IMR-90 (cell line): Measurements from ENCODE around the gene MIEF2. TPM values are rescaled to one million over a fixed set of nuclear protein-coding genes. Genes with fewer than 3 reads are reported as not detected.

ENCODE experiments used
- ATAC-seq: fragments of 200-7000 bp; cut with Tn5 transposase; 2 replicates; pipeline ENCODE4 v1.9.1; 2020; ENCODE audit warnings: low read depth, mild to moderate bottlenecking, moderate library complexity
- BruUV-seq: library from RNA; stranded (reverse); fragments of 400-500 nt; replicated peaks from 2 replicates; lab custom pipeline; 2021; lab: Mats Ljungman, UMichigan
- CTCF ChIA-PET: fragments of 300-600 bp; formaldehyde crosslinking; extraction: SDS; loops from one replicate; lab custom pipeline; 2021; ENCODE audit warnings: antibody characterized with exemption; lab: Yijun Ruan, JAX
- POLR2A ChIA-PET: fragments of 300-600 bp; sonication (Branson Sonifier 250); formaldehyde crosslinking; loops from one replicate; lab custom pipeline; 2022; ENCODE audit warnings: antibody characterized with exemption; ENCODE audit not compliant: unreplicated experiment; lab: Charles Lee
- DNase-seq: peaks from one replicate; pipeline ENCODE4 v3.0.0; 2013
- H2AFZ ChIP-seq: replicated peaks from 2 replicates; pipeline ENCODE3; 2013; ENCODE audit warnings: low read length, mild to moderate bottlenecking; ENCODE audit not compliant: poor library complexity
- H2AK5ac ChIP-seq: 2 replicates; pipeline ENCODE4 v1.6.1; 2013; ENCODE audit warnings: low read depth, low read length, inconsistent platforms
- H2AK9ac ChIP-seq: replicated peaks from 2 replicates; pipeline ENCODE3; 2013; ENCODE audit warnings: mild to moderate bottlenecking, low read depth, low read length, moderate library complexity; ENCODE audit not compliant: poor library complexity
- H2BK120ac ChIP-seq: 2 replicates; pipeline ENCODE4 v1.6.1; 2013; ENCODE audit warnings: low read depth, low read length, inconsistent platforms
- H2BK15ac ChIP-seq: 3 replicates; pipeline ENCODE4 v1.6.1; 2013; ENCODE audit warnings: low read depth, low read length, inconsistent platforms
- H2BK20ac ChIP-seq: 2 replicates; pipeline ENCODE4 v1.6.1; 2013; ENCODE audit warnings: low read depth, mild to moderate bottlenecking, inconsistent platforms, low read length, moderate library complexity
- H2BK5ac ChIP-seq: 2 replicates; pipeline ENCODE4 v1.6.1; 2013; ENCODE audit warnings: mild to moderate bottlenecking, low read depth, low read length, inconsistent platforms; ENCODE audit not compliant: poor library complexity, severe bottlenecking
- H3K14ac ChIP-seq: replicated peaks from 2 replicates; pipeline ENCODE4 v1.6.1; 2013; ENCODE audit warnings: low read depth, low read length, inconsistent platforms
- H3K18ac ChIP-seq: 2 replicates; pipeline ENCODE4 v1.6.1; 2013; ENCODE audit warnings: low read depth, low read length, control low read depth
- H3K23ac ChIP-seq: 2 replicates; pipeline ENCODE4 v1.6.1; 2013; ENCODE audit warnings: low read depth, low read length, inconsistent platforms
- H3K27ac ChIP-seq: 2 replicates; pipeline ENCODE4 v1.5.1; 2013; ENCODE audit warnings: mild to moderate bottlenecking, control low read depth, low read length; ENCODE audit not compliant: insufficient read depth
- H3K27me3 ChIP-seq: 2 replicates; pipeline ENCODE4 v1.6.1; 2013; ENCODE audit warnings: low read length; ENCODE audit not compliant: control insufficient read depth, insufficient read depth
- H3K36me3 ChIP-seq: 2 replicates; pipeline ENCODE4 v1.6.1; 2013; ENCODE audit warnings: low read length, mixed read lengths; ENCODE audit not compliant: control insufficient read depth, insufficient read depth
- H3K4ac ChIP-seq: 2 replicates; pipeline ENCODE4 v1.6.1; 2013; ENCODE audit warnings: low read depth, low read length, inconsistent platforms
- H3K4me1 ChIP-seq: 2 replicates; pipeline ENCODE4 v1.6.1; 2013; ENCODE audit warnings: low read length, mixed read lengths; ENCODE audit not compliant: control insufficient read depth, insufficient read depth
- H3K4me2 ChIP-seq: 2 replicates; pipeline ENCODE4 v1.6.1; 2013; ENCODE audit warnings: low read depth, mild to moderate bottlenecking, control low read depth, low read length, moderate library complexity
- H3K4me3 ChIP-seq: 2 replicates; pipeline ENCODE4 v1.5.1; 2013; ENCODE audit warnings: low read depth, mild to moderate bottlenecking, control low read depth, low read length, moderate library complexity; ENCODE audit not compliant: insufficient read depth
- H3K56ac ChIP-seq: 2 replicates; pipeline ENCODE4 v1.6.1; 2013; ENCODE audit warnings: low read length, inconsistent platforms; ENCODE audit not compliant: insufficient read depth; ENCODE audit errors: extremely low read depth
- H3K79me1 ChIP-seq, 2 experiments: 2 replicates each; pipeline ENCODE4 v1.6.1; 2013; ENCODE audit warnings: low read length in 2 of 2, inconsistent platforms in 1 of 2, low read depth in 1 of 2
- H3K9ac ChIP-seq: 2 replicates; pipeline ENCODE4 v1.6.1; 2013; ENCODE audit warnings: low read depth, low read length, control low read depth
- H3K9me1 ChIP-seq: 2 replicates; pipeline ENCODE4 v1.6.1; 2013; ENCODE audit warnings: low read length, inconsistent platforms; ENCODE audit not compliant: insufficient read depth
- H3K9me3 ChIP-seq: 2 replicates; pipeline ENCODE4 v1.6.1; 2013; ENCODE audit warnings: low read length; ENCODE audit not compliant: control insufficient read depth, insufficient read depth
- H4K20me1 ChIP-seq: 2 replicates; pipeline ENCODE4 v1.6.1; 2013; ENCODE audit warnings: low read length, inconsistent platforms; ENCODE audit not compliant: insufficient read depth
- H4K5ac ChIP-seq: 2 replicates; pipeline ENCODE4 v1.6.1; 2013; ENCODE audit warnings: mild to moderate bottlenecking, low read depth, low read length, control low read depth
- H4K8ac ChIP-seq, 2 experiments: 2 replicates each; pipeline ENCODE4 v1.6.1; 2013; ENCODE audit warnings: low read depth in 2 of 2, low read length in 2 of 2, control low read depth in 1 of 2, inconsistent platforms in 1 of 2
- H4K91ac ChIP-seq: 2 replicates; pipeline ENCODE4 v1.6.1; 2013; ENCODE audit warnings: low read depth, low read length, inconsistent platforms; ENCODE audit not compliant: insufficient read depth
- MAFK ChIP-seq: IDR thresholded peaks from 2 replicates; pipeline ENCODE4 v1.6.1; 2012; ENCODE audit warnings: low read depth, low read length, improper control_type of control experiment
- POLR2A ChIP-seq: IDR thresholded peaks from 2 replicates; pipeline ENCODE4 v1.6.1; 2012; ENCODE audit warnings: mild to moderate bottlenecking, low read depth, low read length
- RAD21 ChIP-seq: IDR thresholded peaks from 2 replicates; pipeline ENCODE4 v1.6.1; 2012; ENCODE audit warnings: low read length, improper control_type of control experiment
- RCOR1 ChIP-seq: IDR thresholded peaks from 2 replicates; pipeline ENCODE4 v1.6.1; 2012; ENCODE audit warnings: mild to moderate bottlenecking, low read length, improper control_type of control experiment; ENCODE audit not compliant: insufficient replicate concordance
- WGBS, 2 experiments: methylation state at CpG; one replicate each; pipeline versions ENCODE4 v1.1.5 to v1.1.7; 2013; ENCODE audit warnings: missing lambda C conversion rate in 2 of 2; ENCODE audit not compliant: insufficient read length in 1 of 2; ENCODE audit errors: extremely low coverage in 2 of 2; 5-methylcytosine and 5-hydroxymethylcytosine counted together
- dilution Hi-C: fragments of 300-500 bp; cut with HindIII; formaldehyde crosslinking; loops from one replicate; pipeline ENCODE4 v1.14.3; 2018; ENCODE audit warnings: low sequenced_read_pairs; ENCODE audit not compliant: unreplicated experiment
- in situ Hi-C: fragments of 300-500 bp; cut with MboI; formaldehyde crosslinking; loops from 3 replicates; pipeline ENCODE4 v1.14.3; 2019; ENCODE audit warnings: low sequenced_read_pairs, inconsistent platforms, mixed read lengths
- intact Hi-C: fragments of 100-400 bp; cut with micrococcal nuclease; formaldehyde crosslinking; loops from 2 replicates; pipeline ENCODE4 v1.10.0; 2022
- polyA plus RNA-seq, 3 experiments: library from polyadenylated mRNA; depleted of rRNA; stranded (reverse); fragments of >200 nt; gene quantifications; 2 replicates each; pipeline ENCODE4 v1.2.3, GENCODE V29; 2012; ENCODE audit warnings: low replicate concordance in 1 of 3
- total RNA-seq: library from RNA; depleted of rRNA; stranded (reverse); fragments of >200 nt; gene quantifications from 2 replicates; pipeline ENCODE4 v1.2.3, GENCODE V29; 2012

MIEF2 gene
- total and polyA plus RNA-seq, 2 of the 4 experiments (the other 2 are of a cell fraction) = 9.1 to 26.6 TPM

GRCh38 chr17:18236494-18236893, 24.0 kb upstream of the MIEF2 start:
- H3K9me1 ChIP-seq = no peaks in the 10 kb centered on the region
- no peak overlapping the region for H3K9ac ChIP-seq
- TF ChIP-seq RCOR1 = no peak
- no peak for TF ChIP-seq RAD21
- TF ChIP-seq POLR2A = no peak
- TF ChIP-seq MAFK = no peak
- H3K36me3 ChIP-seq = peaks cover 73% of the 10 kb centered on the region
- H2BK5ac ChIP-seq = peak overlapping the region; percentile 69
- H4K91ac ChIP-seq = no peak overlapping the region; the same call in 1 of the 2 replicates
- H3K23ac ChIP-seq = no peak overlapping the region
- CTCF ChIA-PET = no interaction called here
- no peaks in the 10 kb centered on the region for H3K9me3 ChIP-seq
- no peak overlapping the region for H3K4me3 ChIP-seq
- peak overlapping the region; percentile 25 for H2AK9ac ChIP-seq
- H4K8ac ChIP-seq = no peak overlapping the region
- H4K20me1 ChIP-seq = peaks cover 13% of the 10 kb centered on the region; the same call in 1 of the 2 replicates
- no peak overlapping the region for H4K5ac ChIP-seq
- no peak overlapping the region for H3K4me2 ChIP-seq
- POLR2A ChIA-PET = no interaction called here
- WGBS, 2 experiments = 89% methylated on average over 7 of the region's 18 CpGs; no CpG with 5 or more reads in 1 of the 2 experiments
- H3K56ac ChIP-seq = no peak overlapping the region
- H2BK15ac ChIP-seq = no peak overlapping the region
- H2BK120ac ChIP-seq = 0 out of 2 replicates have a peak overlapping the region, but pooled peaks have one; percentile 1
- in situ Hi-C loops (no loop called here), dilution Hi-C loops (no loop called here), intact Hi-C loops (no loop called here)
- ATAC-seq = no peak
- H2BK20ac ChIP-seq = no peak overlapping the region
- peaks cover 5% of the 10 kb centered on the region for H3K4me1 ChIP-seq
- no peaks in the 10 kb centered on the region for H3K27me3 ChIP-seq
- H3K79me1 ChIP-seq = peaks cover 0 to 23% of the 10 kb centered on the region in 2 experiments; a peak in 3 of 4 replicates
- no peak for DNase-seq
- 0 out of 2 replicates have a peak overlapping the region, but pooled peaks have one; percentile 31 for H2AK5ac ChIP-seq
- no peak overlapping the region for H3K27ac ChIP-seq
- BruUV-seq = no TSS peak
- H3K4ac ChIP-seq = no peak overlapping the region
- H3K14ac ChIP-seq = no peak overlapping the region
- no peak overlapping the region for H3K18ac ChIP-seq
- H2AFZ ChIP-seq = no peak overlapping the region
